Measurements from ENCODE around the gene AARS2.

GRCh38 chr6:44289726-44290260 is 23.4 kb downstream of the AARS2 start:
- TF ChIP-seq CTCF (IDR thresholded peaks at IDR 0.05; ENCODE audit: control extremely low read depth in 1 of 3, insufficient read depth in 1 of 3, low read depth in 1 of 3, low read length in 3 of 3), result no peak
- TF ChIP-seq USF2 (IDR thresholded peaks at IDR 0.05; ENCODE audit: low read length), result no peak
- TF ChIP-seq CBX5 (IDR thresholded peaks at IDR 0.05; ENCODE audit: low read depth, low read length), result no peak
- TF ChIP-seq POLR2AphosphoS5 (IDR thresholded peaks at IDR 0.05; ENCODE audit: low read depth, low read length), result no peak
- no peak for TF ChIP-seq FOSL1 (IDR thresholded peaks at IDR 0.05; ENCODE audit: insufficient read depth, low read depth, low read length)
